PC-3 (cell line): Measurements from ENCODE around the gene ACIN1.
A peak's percentile ranks its signal among the peaks of the same experiment; 100 is the strongest.

Source experiments
- EZH2 ChIP-seq: fragments of 300-600 bp; sonication (generic); IDR thresholded peaks from one replicate; pipeline ENCODE4 v1.6.1; 2017; ENCODE audit warnings: antibody characterized with exemption, mild to moderate bottlenecking, low read length; ENCODE audit not compliant: unreplicated experiment
- EZH2phosphoT487 ChIP-seq: fragments of 300-600 bp; sonication (generic); IDR thresholded peaks from 2 replicates; pipeline ENCODE4 v1.6.1; 2018; ENCODE audit warnings: mild to moderate bottlenecking, antibody characterized with exemption, low read length, borderline replicate concordance
- TF ChIP-seq, protein P1 (sequence below): fragments of 300-600 bp; sonication (generic); conservative IDR thresholded peaks from 2 replicates; pipeline ENCODE4 v1.5.1; 2017; ENCODE audit warnings: antibody characterized with exemption, low read depth, mild to moderate bottlenecking, low read length

DNA sequence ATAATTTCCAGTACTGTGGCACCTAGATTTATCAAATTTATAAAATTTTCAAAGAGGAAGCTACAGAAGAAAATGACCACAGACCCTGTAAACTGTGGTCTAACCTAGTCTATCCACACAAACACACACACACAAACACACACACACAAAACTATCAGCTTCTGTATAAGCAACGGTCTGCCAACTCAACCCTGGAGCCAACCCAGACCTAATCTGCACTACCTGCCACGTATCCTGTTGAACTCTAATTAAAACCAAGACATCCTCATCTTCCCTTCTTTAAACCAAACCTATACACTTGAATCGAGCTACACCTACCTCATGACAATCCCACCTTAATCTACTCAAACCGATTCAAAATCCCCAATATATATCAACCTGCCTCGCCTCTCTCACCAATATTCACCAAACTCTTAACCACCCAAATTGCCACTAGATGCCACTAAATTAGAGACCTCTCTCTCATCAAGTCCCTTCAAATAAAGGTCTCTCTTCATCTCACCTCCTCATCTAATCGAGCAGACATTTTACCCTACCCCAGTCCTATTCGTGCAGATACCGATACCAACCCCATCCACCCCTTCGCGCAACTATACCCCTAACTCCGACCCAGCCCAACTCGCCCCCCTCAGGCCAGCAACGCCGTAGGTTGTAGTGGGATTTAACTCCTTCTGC, 808 bp downstream of the ACIN1 start:
- TF ChIP-seq, protein P1, sequence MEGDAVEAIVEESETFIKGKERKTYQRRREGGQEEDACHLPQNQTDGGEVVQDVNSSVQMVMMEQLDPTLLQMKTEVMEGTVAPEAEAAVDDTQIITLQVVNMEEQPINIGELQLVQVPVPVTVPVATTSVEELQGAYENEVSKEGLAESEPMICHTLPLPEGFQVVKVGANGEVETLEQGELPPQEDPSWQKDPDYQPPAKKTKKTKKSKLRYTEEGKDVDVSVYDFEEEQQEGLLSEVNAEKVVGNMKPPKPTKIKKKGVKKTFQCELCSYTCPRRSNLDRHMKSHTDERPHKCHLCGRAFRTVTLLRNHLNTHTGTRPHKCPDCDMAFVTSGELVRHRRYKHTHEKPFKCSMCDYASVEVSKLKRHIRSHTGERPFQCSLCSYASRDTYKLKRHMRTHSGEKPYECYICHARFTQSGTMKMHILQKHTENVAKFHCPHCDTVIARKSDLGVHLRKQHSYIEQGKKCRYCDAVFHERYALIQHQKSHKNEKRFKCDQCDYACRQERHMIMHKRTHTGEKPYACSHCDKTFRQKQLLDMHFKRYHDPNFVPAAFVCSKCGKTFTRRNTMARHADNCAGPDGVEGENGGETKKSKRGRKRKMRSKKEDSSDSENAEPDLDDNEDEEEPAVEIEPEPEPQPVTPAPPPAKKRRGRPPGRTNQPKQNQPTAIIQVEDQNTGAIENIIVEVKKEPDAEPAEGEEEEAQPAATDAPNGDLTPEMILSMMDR, result peak; percentile 42
- TF ChIP-seq EZH2, result no peak
- no peak for TF ChIP-seq EZH2phosphoT487
